NCI-H1436 treated with DMSO at 0.1 percent for 48 hours (cell line): ENCODE data around the gene PPP6R3.
"Not testable (repeated sequence)": the region's sequence is repeated elsewhere in the genome, so short reads cannot be mapped to it uniquely, and the experiment has no call there.

Source experiments
- DNase-seq: peaks from one replicate; lab custom pipeline; 2025; lab: John Stamatoyannopoulos, UW

The PPP6R3 gene

GRCh38 chr11:68460741-68461574 lies at the start of gene PPP6R3:
Gene PPP6R3 (plus strand): TSS chr11:68460752. CDS start chr11:68537665, 76,913 bp downstream.
- DNase-seq = no peak

- DNase-seq = no peak
These were observed 49.0 kb upstream of the PPP6R3 start for GRCh38 chr11:68411501-68411991.

- DNase-seq = no peak
These were observed 47.7 kb upstream of the PPP6R3 start for GRCh38 chr11:68412593-68413475.

- DNase-seq = no peak
These were observed 47.0 kb upstream of the PPP6R3 start for GRCh38 chr11:68413591-68413999.

- DNase-seq = no peak
These were observed 45.9 kb upstream of the PPP6R3 start for GRCh38 chr11:68414496-68415221.

GRCh38 chr11:68416070-68416578 lies 44.4 kb upstream of the PPP6R3 start:
- DNase-seq = no peak

- DNase-seq = no peak
These were observed 41.9 kb upstream of the PPP6R3 start for GRCh38 chr11:68418648-68419047.

- no peak for DNase-seq
These were observed 40.4 kb upstream of the PPP6R3 start for GRCh38 chr11:68420171-68420570.

GRCh38 chr11:68423481-68423880 lies 37.1 kb upstream of the PPP6R3 start:
- DNase-seq = no peak

GRCh38 chr11:68424101-68424632 lies 36.4 kb upstream of the PPP6R3 start:
- DNase-seq = no peak

GRCh38 chr11:68424981-68425865 lies 35.3 kb upstream of the PPP6R3 start:
- DNase-seq = no peak

- DNase-seq = no peak
These were observed 34.6 kb upstream of the PPP6R3 start for GRCh38 chr11:68425866-68426380.

- DNase-seq = no peak
These were observed 30.9 kb upstream of the PPP6R3 start for GRCh38 chr11:68429661-68430060.

- no peak for DNase-seq
These were observed 30.2 kb upstream of the PPP6R3 start for GRCh38 chr11:68430384-68430783.

GRCh38 chr11:68430801-68431200 lies 29.8 kb upstream of the PPP6R3 start:
- DNase-seq = no peak

- no peak for DNase-seq
These were observed 28.4 kb upstream of the PPP6R3 start for GRCh38 chr11:68431984-68432645.

- DNase-seq = no peak
These were observed 27.7 kb upstream of the PPP6R3 start for GRCh38 chr11:68432874-68433273.

- no peak for DNase-seq
These were observed 27.0 kb upstream of the PPP6R3 start for GRCh38 chr11:68433541-68433940.

- DNase-seq = not testable (repeated sequence)
These were observed 26.4 kb upstream of the PPP6R3 start for GRCh38 chr11:68434159-68434558.
